GM12801 (cell line): ENCODE data around the gene DPCD.

ENCODE experiments used
- CTCF ChIP-seq: IDR thresholded peaks from one replicate; pipeline ENCODE4 v1.5.1; 2011; ENCODE audit warnings: control low read depth; ENCODE audit not compliant: insufficient read length; ENCODE audit errors: extremely low read depth

DPCD gene

GRCh38 chr10:101558671-101559595 lies 29.2 kb upstream of the DPCD start:
- TF ChIP-seq CTCF = no peak

- no peak for TF ChIP-seq CTCF
Measured at GRCh38 chr10:101559596-101560297, 28.4 kb upstream of the DPCD start.

- no peak for TF ChIP-seq CTCF
Measured at GRCh38 chr10:101560298-101561067, 27.6 kb upstream of the DPCD start.

- TF ChIP-seq CTCF = no peak
Measured at GRCh38 chr10:101561068-101561915, 26.8 kb upstream of the DPCD start.

GRCh38 chr10:101562231-101562630 lies 25.9 kb upstream of the DPCD start:
- TF ChIP-seq CTCF = no peak

GRCh38 chr10:101563007-101563406 lies 25.1 kb upstream of the DPCD start:
- no peak for TF ChIP-seq CTCF
